Measurements from ENCODE around the gene HK2. TPM values are rescaled to one million over a fixed set of nuclear protein-coding genes. Genes with fewer than 3 reads are reported as not detected.

HK2 gene
- total RNA-seq, 6 experiments from 2014 or later: 0.48 to 23.0 (median 0.87) TPM

- Histone ChIP-seq H3K9me3 (no peaks in the 10 kb centered on the region), H3K36me3 (no peaks in the 10 kb centered on the region), H3K27ac (peak overlapping the region in 2 of 3 donors; percentile 33 to 78), H3K27me3 (peaks cover 0 to 13% of the 10 kb centered on the region in 2 donors), H3K4me1 (peaks cover 0 to 13% (median 4%) of the 10 kb centered on the region in 4 donors), H3K4me3 (peak overlapping the region; percentile 41 to 58 (median 53))
- ATAC-seq (peak; percentile 23 to 60 (median 48)), DNase-seq (peak; percentile 52 to 71 (median 58))
- WGBS (ENCODE audit: insufficient coverage, low coverage, low lambda C conversion rate, missing lambda C conversion rate): 1% methylated on average over 34 of the region's 87 CpGs
- intact Hi-C loops (cut with DNase I): no loop called here
- TF ChIP-seq CTCF (IDR thresholded peaks at IDR 0.05) (no peak), POLR2A (IDR thresholded peaks at IDR 0.05) (no peak)
These were observed 1.1 kb downstream of the HK2 start for GRCh38 chr2:74834792-74835755.

- intact Hi-C loops (cut with DNase I): no loop called here
- Histone ChIP-seq H3K4me1 (peaks cover 0 to 13% (median 4%) of the 10 kb centered on the region in 4 donors), H3K27ac (peak overlapping the region in 2 of 3 donors; percentile 33 to 78), H3K36me3 (no peaks in the 10 kb centered on the region), H3K27me3 (peaks cover 0 to 13% of the 10 kb centered on the region in 2 donors), H3K9me3 (no peaks in the 10 kb centered on the region), H3K4me3 (peak overlapping the region in 2 of 3 donors; percentile 53 to 58)
- no peak for DNase-seq
- 13% methylated on average over 14 of the region's 15 CpGs for WGBS (ENCODE audit: insufficient coverage, low coverage, low lambda C conversion rate, missing lambda C conversion rate)
- TF ChIP-seq CTCF (IDR thresholded peaks at IDR 0.05) (peak; percentile 50 to 64 (median 58)), POLR2A (IDR thresholded peaks at IDR 0.05) (no peak)
- ATAC-seq: peak; percentile 15 to 42 (median 24)
These were observed 2.1 kb downstream of the HK2 start for GRCh38 chr2:74835831-74836674.

GRCh38 chr2:74836675-74837401, 2.9 kb downstream of the HK2 start:
- peaks cover 0 to 13% of the 10 kb centered on the region in 2 donors for H3K27me3 ChIP-seq
- intact Hi-C loops (cut with DNase I): no loop called here
- no peak overlapping the region for H3K27ac ChIP-seq
- TF ChIP-seq POLR2A (IDR thresholded peaks at IDR 0.05): no peak
- TF ChIP-seq CTCF (IDR thresholded peaks at IDR 0.05): no peak
- no peak for ATAC-seq
- H3K4me3 ChIP-seq: no peak overlapping the region
- no peaks in the 10 kb centered on the region for H3K36me3 ChIP-seq
- no peak for DNase-seq
- no peaks in the 10 kb centered on the region for H3K9me3 ChIP-seq
- WGBS (ENCODE audit: insufficient coverage, low coverage, low lambda C conversion rate, missing lambda C conversion rate): 39% methylated on average over 3 of the region's 9 CpGs
- peaks cover 0 to 13% (median 4%) of the 10 kb centered on the region in 4 donors for H3K4me1 ChIP-seq

GRCh38 chr2:74841641-74842040, 7.7 kb downstream of the HK2 start:
- no peak overlapping the region for H3K27ac ChIP-seq
- H3K9me3 ChIP-seq: no peaks in the 10 kb centered on the region
- 50% methylated on average over 1 of the region's 2 CpGs for WGBS (ENCODE audit: insufficient coverage, low coverage, low lambda C conversion rate, missing lambda C conversion rate)
- H3K27me3 ChIP-seq: no peaks in the 10 kb centered on the region
- intact Hi-C loops (cut with DNase I): no loop called here
- H3K4me1 ChIP-seq: no peaks in the 10 kb centered on the region
- TF ChIP-seq POLR2A (IDR thresholded peaks at IDR 0.05): no peak
- TF ChIP-seq CTCF (IDR thresholded peaks at IDR 0.05): no peak
- ATAC-seq: no peak
- no peak for DNase-seq
- no peaks in the 10 kb centered on the region for H3K36me3 ChIP-seq
- no peak overlapping the region for H3K4me3 ChIP-seq

Measured in right lobe of liver (tissue), 6 donors.